ENCODE data around the gene ADAMTS2.

- TF ChIP-seq POLR2A (IDR thresholded peaks at IDR 0.05), result no peak
- no peak for TF ChIP-seq CTCF (IDR thresholded peaks at IDR 0.05)
- no peak for TF ChIP-seq POLR2AphosphoS5 (IDR thresholded peaks at IDR 0.05)
Measured at GRCh38 chr5:179135441-179136215, 209.6 kb downstream of the ADAMTS2 start.
